Non-pigmented ciliary epithelial cell (primary cell): ENCODE measurements around the gene DDX4.
"Not testable (repeated sequence)": the region's sequence is repeated elsewhere in the genome, so short reads cannot be mapped to it uniquely, and the experiment has no call there.

Experiments used
- DNase-seq: peaks from one replicate; pipeline ENCODE4 v3.0.0-alpha.2; 2010; ENCODE audit warnings: low read depth

DDX4 gene

DNA sequence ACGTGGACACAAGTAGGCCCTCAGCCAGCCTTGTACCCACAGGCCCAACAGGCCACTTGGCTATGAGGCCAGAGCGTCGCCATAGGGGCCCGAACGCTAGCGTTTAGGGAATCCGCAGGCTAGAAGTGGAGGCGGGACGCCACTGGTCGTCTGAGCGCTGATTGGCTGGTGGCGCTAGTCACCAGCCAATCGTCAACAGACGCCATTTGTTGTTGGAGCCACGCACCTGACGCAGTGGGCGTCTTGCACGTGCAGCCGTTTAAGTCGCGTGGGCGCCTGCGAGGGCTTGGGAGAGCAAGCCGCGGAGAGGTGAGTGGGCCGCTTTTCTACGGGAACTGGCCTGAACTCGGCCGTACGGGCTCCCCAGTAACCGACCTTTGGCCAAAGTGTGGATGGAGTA is at the start of gene DDX4:
TSS of gene DDX4 (plus strand) at position 269 of the 400 bp plus-strand sequence. CDS start 903 bp downstream, outside the sequence.
- DNase-seq: no peak

DNA sequence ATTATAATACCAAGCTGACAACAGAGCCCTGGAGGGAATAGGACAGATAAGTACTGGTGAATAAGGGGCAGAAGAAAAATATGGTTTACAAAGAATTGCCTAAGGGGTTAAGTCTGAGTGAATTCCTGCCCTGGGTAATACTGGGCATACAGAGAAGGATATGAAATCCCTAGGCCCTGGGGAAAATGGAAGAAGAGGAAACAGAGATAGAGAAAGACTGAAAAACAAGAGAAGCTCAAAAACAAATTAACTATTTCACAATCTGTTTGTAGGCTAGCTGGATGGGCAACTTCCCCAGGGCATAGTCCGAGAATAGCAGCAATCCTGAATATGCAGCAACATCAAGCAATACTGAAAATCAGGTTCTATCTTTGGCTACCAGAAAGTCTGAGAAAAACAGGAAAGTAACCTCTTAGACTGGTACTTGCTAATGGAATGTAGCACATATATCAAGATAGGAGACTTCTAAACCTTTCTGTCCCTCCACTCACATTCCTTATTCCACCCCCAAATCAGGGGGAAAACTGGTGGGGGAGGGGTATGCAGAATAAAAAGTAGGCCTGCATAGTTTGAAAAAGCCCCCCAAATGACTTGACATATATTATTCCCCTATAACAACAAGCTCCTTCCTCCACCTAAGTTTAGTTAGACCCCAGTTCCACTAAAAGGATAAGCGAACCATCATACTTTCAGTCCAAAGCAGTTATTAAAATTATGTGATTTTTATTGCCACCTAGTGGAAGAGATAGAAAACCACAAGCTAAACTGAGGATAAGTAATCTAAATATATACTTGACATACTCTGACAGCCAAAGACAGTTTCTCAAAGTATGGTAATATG is 46.4 kb upstream of the DDX4 start:
- no peak for DNase-seq

DNA sequence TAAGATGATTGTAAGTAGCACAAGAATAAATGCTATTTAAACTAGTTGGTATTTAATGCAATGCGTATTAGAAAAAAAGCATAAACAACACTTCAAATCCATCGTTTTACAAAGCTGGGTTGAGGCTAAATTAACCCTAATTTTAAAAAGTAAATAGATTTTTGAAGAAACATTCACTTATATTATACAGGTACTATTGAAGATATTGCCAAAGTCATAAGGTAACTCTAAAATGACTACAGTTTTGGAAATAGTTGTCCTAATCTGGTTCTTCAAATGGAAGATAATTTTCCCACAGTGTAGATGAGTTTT is 45.8 kb upstream of the DDX4 start:
- DNase-seq: no peak

DNA sequence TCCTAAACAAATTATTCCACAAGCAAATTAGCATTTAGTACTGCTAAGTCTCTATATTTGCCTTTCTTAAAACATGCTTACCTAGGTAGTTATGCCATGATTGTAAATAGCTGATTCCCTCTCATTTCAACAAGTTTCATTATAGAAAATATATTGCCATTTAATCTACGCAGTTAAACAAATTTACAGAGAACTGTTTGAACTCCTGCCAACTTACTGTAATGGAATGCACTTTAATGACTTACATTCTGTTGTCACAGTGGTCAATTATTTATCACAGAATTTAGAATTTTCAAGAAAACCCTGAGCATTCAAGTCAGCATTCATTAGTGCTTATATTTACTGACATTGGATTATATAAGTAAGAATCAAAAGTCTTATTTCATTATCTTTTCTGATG is 45.4 kb upstream of the DDX4 start:
- DNase-seq: no peak

DNA sequence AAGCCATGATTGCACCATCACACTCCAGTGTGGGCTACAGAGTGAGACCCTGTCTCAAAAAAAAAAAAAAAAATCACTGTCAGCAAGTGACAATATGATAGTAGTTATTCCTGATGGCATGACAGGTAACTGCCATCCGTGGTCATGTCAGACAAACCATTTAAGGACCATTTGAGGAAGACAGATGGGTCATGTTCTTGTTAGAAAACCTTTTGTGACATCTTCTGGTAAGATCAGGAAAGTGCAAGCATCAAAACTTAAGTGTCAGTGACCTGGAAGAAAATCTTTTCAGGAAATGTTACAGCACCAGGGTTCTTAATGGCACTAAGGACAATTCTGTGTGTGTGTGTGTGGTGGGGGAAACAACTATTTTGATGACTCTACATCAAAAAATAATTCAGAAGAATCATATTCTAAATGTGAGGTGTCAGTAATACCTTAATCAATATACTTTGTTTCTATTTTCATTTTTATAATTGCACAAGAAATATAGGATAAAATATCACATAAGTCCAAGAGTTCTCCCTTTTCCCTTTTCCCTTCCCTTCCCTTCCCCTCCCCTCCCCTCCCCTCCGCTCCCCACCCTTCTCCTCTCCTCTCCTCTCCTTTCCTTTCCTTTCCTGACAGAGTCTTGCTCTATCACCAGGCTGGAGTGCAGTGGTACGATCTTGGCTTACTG is 43.6 kb upstream of the DDX4 start:
- DNase-seq: no peak

DNA sequence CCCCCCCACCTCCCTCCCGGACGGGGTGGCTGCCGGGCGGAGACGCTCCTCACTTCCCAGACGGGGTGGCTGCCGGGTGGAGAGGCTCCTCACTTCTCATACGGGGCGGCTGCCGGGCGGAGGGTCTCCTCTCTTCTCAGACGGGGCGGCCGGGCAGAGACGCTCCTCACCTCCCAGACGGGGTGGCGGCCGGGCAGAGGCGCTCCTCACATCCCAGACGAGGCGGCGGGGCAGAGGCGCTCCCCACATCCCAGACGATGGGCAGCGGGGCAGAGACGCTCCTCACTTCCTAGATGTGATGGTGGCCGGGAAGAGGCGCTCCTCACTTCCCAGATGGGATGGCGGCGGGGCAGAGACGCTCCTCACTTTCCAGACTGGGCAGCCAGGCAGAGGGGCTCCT is 41.2 kb upstream of the DDX4 start:
- not testable (repeated sequence) for DNase-seq

DNA sequence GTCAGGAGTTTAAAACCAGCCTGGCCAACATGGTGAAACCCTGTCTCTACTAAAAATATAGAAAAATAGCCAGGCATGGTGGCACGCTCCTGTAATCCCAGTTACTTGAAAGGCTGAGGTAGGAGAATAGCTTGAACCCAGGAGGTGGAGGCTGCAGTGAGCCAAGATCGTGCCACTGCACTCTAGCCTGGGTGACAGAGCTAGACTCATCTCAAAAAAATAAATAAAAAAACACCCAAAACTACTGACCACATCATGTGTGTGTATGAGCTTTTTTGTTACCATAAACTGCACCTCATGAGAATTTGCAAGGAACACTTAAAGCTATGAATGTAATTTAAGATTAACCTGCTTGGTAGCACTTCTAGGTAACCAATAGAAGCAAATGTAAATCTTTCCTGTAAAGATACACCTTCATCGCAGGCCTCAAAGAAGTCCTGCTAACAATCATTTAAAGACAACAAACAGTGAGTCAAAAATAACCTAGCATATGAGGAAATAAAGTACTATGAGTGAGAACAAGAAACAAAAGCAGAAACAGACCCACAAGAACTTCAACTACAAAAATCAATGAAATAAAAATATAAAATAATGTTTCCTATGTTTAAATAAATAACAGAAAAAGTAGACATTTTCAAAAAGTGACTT is 38.7 kb upstream of the DDX4 start:
- DNase-seq: no peak

DNA sequence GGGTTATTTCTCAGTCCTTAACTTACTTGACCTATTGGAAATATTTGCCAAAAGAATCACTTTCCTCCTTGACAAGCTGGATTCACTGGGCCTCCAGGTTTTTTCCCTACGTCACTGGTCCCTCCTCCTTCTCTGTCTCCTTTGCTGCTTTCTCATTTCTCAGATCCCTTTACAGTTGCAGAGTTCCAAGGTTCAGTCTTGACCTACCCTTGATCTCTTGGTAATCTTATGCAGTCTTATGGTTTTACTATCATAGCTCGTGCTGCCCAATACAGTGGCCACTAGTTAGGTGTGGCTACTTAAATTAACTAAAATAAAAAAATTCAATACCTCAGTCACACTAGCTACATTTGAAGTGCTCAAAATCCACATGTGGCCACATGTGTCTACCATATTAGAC is 37.1 kb upstream of the DDX4 start:
- no peak for DNase-seq

DNA sequence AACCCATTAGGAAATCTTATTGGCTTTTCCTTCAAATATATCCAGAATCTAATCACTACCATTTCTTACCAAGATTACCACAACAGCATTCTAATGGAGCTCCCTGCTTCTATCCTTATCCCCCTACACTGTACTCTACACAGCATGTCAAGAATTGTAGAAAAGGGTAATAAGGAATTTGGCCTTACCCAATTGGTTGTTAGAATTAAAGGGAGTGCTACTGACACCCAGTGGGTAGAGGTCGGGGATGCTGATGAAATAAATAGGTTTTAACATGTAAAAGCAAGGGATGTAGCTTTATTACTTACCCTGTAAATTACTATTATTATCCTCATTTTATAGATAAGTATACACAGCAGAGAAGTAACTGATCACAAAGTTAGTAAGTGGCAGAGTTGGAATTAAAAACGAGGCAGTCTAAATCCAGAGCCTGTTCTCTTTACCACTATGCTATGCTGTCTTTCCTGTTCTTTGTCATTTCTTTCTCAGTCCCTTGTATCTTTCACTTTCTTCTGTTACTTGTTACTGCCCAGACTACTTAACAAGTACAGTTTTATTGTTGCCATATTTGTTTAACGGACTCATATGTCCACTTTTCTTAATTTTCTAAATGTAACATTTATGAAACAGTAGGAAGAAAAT is 36.3 kb upstream of the DDX4 start:
- no peak for DNase-seq

DNA sequence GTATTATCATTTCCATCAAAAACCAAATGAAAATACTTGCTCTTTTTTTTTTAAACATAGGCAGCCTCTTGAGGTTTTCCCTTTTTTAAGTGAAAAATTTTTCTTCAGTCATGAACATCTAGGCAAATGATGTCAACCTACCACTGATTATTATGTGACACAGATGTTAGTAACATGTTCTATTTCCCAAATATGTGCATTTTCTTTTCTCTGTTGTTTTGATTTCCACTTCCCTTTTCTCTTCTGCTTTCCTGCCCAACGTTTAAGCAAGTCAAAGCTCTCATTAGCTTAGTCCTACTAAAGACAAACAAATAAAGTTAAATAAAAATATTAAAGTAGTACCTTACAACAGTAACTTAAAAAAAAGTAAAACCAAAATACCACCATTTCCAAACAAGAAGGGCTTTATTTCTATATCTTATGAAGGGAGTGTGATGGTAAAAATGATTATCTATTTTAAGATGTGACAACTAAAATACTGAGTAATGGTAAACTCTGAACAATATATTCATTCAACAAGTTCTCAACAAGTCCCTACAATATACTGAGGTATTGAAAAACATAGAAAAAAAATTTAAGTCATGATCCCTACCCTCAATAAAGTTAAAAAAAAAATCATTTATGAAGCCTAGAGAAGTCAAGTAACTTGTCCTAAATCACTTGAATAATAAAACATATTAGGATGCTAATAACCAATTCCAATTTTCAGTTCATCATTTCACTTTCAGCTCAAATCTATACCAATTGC is 35.1 kb upstream of the DDX4 start:
- no peak for DNase-seq

DNA sequence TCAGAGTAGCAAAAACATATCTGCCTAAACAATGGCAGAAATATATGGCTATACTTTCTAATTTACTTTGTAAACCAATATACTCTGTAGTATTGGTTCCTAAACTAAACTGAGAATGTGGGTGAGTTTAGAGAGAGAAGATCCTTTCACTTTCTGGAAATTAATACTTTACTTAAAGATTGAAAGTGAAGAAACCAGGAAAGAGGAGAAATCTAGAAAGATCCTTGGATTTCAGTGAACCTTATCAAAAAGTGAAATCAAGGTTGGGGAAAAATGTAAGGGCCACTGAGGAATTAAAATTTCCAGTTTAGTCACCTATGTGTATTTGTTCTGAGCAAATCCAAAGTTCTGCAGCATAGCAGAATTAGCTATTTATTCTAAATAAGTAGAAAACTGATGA is 31.6 kb upstream of the DDX4 start:
- no peak for DNase-seq

DNA sequence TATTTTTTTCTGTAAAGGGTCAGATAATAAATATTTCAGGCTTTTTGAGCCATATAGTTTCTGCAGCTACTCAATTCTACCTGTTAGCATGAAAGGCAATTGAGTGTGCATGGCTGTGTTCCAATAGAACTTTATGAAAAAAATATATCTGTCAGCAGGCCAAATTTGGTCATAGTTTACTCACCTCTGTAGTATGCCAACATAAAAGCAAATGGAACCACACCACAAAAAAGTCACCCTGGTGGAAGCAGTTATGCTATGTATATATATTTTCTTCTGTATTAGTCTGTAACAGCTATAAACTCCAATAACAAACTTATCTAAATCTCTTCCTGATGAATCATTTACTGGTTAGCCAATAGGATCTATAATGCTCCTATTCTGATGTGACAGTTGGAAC is 29.1 kb upstream of the DDX4 start:
- no peak for DNase-seq

DNA sequence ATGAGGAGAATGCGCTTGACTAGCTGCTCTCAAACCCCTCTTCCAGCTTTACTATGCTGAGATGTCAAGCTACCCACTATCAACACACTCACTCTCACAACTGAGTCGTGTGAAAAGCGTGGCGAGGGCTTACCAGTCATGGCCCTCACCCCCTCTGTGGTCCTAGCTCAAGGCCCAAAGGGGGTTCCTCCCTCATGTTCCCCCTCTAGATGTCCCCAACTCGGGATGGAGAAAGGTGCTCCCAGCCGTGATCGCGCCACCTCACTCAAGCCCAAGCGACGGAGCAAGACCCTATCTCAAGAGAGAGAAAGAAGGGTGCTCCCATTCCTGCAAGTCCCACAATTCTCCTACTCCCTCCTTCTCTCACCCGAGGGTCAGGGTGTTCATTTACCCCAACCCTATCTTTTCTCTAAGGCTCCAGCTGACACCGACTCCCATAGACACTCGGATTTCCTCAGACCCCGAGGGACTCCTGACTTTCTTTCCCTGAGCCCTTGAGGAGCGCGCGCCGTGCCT is 26.3 kb upstream of the DDX4 start:
- DNase-seq: no peak

DNA sequence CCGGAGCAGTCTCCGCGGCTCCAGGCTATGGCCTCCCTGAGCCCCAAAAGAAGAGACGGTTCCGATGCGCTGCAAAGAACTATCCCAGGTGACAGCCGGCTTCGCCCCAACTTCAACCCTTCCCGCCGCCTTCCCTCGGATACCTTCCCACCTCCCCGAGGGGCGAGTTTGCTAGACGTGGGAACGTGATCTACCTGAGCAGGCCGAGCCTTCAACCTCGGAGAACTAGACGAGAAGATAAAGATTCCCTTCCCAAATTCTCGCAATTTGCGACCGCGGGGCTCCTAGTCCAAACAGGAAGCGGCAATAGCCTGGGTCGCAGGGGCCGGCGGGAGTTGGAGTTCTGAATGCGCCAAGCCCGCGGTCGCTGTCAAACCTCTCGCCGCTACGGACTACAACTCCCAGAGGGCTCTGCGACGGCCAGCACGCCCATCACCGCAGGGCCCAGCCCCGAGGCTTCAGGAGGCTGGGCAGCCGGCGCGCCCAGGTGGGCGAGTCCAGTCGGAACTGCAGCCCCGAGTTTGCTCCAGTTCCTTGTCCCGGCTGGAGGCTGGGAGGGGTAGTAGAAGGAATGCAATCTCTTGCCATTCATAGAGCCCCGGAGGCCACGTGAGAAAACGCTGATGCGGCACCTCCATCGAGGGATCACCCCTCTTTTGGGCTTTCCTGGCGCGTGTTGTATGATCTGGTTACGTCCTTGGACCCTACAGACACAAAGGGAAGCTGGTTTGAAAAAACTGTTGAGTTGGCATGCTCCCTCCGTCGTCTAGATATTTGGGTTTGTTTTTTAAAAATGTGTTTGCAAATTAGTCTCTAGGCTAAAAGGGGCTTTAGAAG is 25.6 kb upstream of the DDX4 start, which contains the start of gene SLC38A9:
TSS of gene SLC38A9 (minus strand) at position 302 of the 837 bp plus-strand sequence. CDS start 14,366 bp downstream, outside the sequence.
- DNase-seq: peak; percentile 73

DNA sequence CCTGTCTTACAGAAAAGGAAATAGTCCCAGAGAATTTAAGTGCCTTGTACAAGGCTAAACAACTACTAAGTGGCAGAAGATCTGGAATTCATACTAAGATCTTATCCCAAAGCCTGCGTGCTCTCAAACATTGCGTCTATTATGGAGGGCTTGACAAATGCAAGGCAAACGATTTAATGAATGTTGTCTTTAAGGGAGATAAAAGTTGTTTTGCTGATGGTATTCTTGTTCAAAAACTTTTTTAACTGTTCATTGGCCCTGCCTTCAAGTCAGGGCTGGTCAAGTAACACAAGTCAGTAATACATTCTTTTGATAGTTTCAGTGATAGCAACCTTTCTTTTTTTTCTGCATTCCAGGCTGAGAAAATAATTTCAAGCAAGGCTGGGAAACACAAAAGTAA is 24.0 kb upstream of the DDX4 start:
- no peak for DNase-seq

DNA sequence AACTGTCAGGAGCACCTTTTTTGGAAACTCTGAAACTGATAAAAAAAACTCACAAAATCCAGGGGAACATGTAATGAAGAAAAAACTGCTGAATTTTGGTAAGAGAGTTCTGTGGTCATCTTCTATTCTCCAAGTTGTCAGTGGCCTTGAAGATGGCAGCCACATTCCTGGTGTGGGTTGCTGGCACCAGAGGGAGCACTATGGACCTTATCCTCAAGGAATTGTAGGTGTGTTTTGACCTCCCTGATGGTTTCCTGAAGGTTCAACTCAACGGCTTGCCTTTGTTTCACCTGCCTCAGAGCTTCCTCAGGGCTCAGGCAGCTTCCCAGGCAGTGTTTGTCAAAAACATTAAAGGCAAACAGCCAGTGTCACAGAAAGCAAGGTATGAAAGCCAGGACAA is 23.5 kb upstream of the DDX4 start:
- DNase-seq: no peak

DNA sequence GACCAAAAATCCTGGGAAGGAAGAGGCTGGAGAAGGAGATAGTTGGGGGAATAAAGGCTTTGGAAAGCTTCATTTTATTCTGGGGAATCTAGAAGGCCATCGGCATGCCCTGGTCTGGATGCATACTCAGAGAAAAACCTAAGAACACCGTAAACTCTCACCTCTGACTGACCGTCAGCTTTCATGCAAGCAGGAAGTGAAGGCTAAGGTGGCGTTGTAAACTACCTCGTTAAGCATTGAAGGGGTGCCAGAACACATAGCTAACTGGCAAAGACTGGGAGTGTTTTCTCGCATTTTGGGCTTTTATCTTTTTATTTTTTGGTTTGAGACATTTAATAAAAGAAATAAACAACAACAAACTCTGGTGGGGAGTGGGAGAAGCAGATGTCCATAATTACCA is 23.1 kb upstream of the DDX4 start:
- no peak for DNase-seq

DNA sequence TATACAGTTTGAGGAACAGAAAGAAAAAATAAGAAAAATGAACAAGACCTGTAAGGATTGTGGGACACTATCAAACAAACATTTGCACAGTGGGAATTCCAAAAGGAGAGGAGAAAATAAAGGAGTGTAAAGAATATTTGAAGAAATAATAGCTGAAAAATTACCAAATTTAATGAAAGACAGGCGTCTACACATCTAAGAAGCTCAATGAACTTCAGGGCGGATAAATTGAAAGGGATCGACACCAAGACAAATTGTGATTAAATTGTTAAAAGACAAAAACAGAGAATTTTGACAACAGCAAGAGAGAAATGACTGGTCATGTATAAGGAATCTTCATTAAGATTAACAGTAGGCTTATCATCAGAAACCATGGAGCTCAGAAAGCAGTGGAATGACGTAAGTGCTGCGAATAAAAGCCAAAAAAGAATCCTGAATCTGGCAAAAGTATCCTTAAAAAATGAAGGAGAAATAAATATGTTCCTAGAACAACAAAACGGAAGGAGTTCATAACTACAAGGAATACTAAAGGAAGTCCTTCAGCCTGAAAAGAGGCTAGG is 22.3 kb upstream of the DDX4 start:
- no peak for DNase-seq

DNA sequence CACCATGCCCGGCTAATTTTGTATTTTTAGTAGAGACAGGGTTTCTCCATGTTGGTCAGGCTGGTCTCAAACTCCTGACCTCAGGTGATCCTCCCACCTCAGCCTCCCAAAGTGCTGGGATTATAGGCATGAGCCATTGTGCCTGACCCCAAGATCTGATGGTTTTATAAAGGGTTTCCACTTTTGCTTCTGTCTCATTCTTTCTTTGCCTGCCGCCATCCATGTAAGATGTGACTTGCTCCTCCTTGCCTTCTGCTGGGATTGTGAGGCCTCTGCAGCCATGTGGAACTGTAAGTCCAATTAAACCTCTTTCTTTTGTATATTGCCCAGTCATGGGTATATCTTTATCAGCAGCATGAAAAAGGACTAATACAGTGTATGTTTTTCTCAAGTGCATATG is 18.8 kb upstream of the DDX4 start:
- DNase-seq: not testable (repeated sequence)

DNA sequence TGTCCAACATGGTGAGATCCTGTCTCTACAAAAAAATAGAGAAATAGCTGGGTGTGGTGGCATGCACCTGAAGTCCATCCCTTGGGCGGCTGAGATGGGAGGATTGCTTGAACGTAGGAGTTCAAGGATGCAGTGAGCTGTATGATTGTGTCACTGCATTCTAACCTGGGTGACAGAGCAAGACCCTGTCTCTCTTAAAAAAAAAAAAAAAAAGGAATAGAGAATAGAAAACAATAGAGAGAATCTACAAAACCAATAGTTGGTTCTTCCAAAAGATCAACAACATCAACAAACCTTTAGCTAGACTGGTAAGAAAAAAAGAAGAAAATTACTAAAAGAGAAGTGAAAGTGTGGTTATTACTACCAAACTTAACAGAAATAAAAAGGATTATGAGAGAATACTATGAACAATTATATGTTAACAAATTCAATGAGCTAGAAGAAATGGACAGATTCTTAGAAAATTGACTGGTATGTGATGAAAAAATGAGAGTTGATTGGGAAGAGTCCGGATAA is 17.6 kb upstream of the DDX4 start:
- no peak for DNase-seq
